Measurements from ENCODE around the gene BGN. TPM values are rescaled to one million over a fixed set of nuclear protein-coding genes. Genes with fewer than 3 reads are reported as not detected.

Gene BGN
- total and polyA plus RNA-seq, 4 donors: 77.9 to 161 (median 126) TPM

DNA sequence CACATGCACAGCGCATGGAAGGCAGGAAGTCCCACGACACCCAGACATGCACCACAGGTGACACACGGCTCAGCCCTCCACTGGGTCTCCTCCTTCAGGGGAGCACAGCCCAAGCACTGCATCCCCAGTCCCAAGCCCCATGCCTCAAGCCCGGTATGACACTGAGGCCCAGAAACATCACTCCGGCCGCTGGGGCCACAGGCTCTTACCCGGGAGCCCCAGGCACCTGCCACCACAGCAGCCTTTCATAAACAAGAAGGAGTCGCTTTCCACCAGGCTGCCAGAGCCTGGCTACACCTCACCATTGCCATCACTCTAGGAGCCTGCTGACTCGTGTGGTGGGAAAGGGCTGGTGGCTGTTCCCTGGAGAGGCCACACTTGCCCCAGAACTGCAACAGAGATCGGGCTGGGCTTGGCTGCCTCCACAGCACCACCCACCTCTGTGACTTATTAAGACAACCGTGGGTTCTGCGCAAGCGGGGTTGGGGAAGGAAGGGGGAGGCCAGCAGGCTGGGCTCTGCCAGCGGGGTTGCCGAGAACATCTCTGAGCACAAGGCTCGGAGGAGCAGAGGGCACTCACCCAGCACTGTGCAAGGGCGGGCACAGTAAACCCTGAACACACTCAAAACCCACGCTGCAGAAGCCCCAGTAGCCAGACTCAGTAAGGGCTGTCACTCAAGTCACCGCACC is 28.9 kb upstream of the BGN start:
- 86 to 88% methylated on average over 19 of the region's 19 CpGs for WGBS, 2 donors
- H3K4me3 ChIP-seq: no peak overlapping the region
- H3K4me1 ChIP-seq (ENCODE audit: control insufficient read depth in 5 of 5, insufficient read depth in 5 of 5, low read length in 5 of 5): peaks cover 0 to 7% (median 0%) of the 10 kb centered on the region in 5 donors
- TF ChIP-seq, protein P1, sequence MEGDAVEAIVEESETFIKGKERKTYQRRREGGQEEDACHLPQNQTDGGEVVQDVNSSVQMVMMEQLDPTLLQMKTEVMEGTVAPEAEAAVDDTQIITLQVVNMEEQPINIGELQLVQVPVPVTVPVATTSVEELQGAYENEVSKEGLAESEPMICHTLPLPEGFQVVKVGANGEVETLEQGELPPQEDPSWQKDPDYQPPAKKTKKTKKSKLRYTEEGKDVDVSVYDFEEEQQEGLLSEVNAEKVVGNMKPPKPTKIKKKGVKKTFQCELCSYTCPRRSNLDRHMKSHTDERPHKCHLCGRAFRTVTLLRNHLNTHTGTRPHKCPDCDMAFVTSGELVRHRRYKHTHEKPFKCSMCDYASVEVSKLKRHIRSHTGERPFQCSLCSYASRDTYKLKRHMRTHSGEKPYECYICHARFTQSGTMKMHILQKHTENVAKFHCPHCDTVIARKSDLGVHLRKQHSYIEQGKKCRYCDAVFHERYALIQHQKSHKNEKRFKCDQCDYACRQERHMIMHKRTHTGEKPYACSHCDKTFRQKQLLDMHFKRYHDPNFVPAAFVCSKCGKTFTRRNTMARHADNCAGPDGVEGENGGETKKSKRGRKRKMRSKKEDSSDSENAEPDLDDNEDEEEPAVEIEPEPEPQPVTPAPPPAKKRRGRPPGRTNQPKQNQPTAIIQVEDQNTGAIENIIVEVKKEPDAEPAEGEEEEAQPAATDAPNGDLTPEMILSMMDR (IDR thresholded peaks at IDR 0.05; ENCODE audit: control extremely low read depth, extremely low read depth): no peak
- H3K36me3 ChIP-seq (ENCODE audit: control insufficient read depth in 4 of 4, insufficient read depth in 4 of 4, low read length in 4 of 4): peaks cover 0 to 7% (median 6%) of the 10 kb centered on the region in 4 donors
- no peak for ATAC-seq (ENCODE audit: insufficient read depth, low FRiP score)
- no peak overlapping the region for H3K9ac ChIP-seq (ENCODE audit: insufficient read depth in 1 of 2, low read length in 2 of 2)
- DNase-seq: no peak
- peaks cover 0 to 13% (median 0%) of the 10 kb centered on the region in 4 donors for H3K9me3 ChIP-seq (ENCODE audit: control insufficient read depth in 4 of 4, insufficient read depth in 3 of 4, low read length in 3 of 4)
- H3K27me3 ChIP-seq (ENCODE audit: control insufficient read depth in 3 of 3, insufficient read depth in 3 of 3, low read length in 2 of 3): no peaks in the 10 kb centered on the region
- no peak overlapping the region for H3K27ac ChIP-seq (ENCODE audit: low read depth in 1 of 2, low read length in 1 of 2)

DNA sequence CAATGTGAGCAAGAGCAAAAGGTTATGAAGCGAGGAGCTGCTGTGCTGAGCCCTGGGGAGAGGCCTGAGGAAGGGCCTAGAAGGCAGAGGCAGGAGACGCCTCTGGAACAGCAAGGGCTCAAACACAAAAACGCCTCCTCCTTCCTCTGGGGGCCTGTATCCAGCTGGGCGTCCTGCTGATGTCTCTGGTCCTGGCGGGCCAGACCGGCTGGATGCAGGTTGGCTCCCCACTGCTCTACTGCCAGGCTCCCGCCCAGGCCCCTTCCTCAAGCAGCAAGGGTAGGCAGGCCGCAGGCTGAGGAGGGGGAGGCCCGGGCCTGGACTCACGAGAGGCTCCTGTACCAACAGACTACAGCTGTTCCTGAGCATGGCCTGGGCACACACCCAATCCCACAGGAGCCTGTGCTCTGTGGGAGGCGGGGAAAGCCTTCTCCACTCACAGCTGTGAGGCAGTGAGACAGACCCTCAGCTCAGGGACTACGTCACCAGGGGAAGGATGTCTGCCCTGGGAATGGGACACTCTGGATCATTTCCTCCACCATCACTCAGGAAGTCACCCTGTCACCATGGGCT is 26.7 kb upstream of the BGN start:
- no peak for ATAC-seq (ENCODE audit: insufficient read depth, low FRiP score)
- DNase-seq: peak in 2 of 3 donors; percentile 22 to 24
- Histone ChIP-seq H3K27me3 (ENCODE audit: control insufficient read depth in 3 of 3, insufficient read depth in 3 of 3, low read length in 2 of 3) (no peaks in the 10 kb centered on the region), H3K4me3 (no peak overlapping the region), H3K36me3 (ENCODE audit: control insufficient read depth in 4 of 4, insufficient read depth in 4 of 4, low read length in 4 of 4) (peaks cover 0 to 6% (median 6%) of the 10 kb centered on the region in 4 donors), H3K9me3 (ENCODE audit: control insufficient read depth in 4 of 4, insufficient read depth in 3 of 4, low read length in 3 of 4) (peaks cover 0 to 10% (median under 1%) of the 10 kb centered on the region in 4 donors), H3K9ac (ENCODE audit: insufficient read depth in 1 of 2, low read length in 2 of 2) (no peak overlapping the region), H3K4me1 (ENCODE audit: control insufficient read depth in 5 of 5, insufficient read depth in 5 of 5, low read length in 5 of 5) (peaks cover 0 to 7% (median 0%) of the 10 kb centered on the region in 5 donors), H3K27ac (ENCODE audit: low read depth in 1 of 2, low read length in 1 of 2) (no peak overlapping the region)
- WGBS, 2 donors: 82 to 85% methylated on average over 6 to 12 of the region's 12 CpGs
- TF ChIP-seq, protein P1 (IDR thresholded peaks at IDR 0.05; ENCODE audit: control extremely low read depth, extremely low read depth): no peak

GRCh38 chrX:153469811-153470410 is 24.9 kb upstream of the BGN start:
- Histone ChIP-seq H3K27me3 (ENCODE audit: control insufficient read depth in 3 of 3, insufficient read depth in 3 of 3, low read length in 2 of 3) (no peaks in the 10 kb centered on the region), H3K4me3 (peak overlapping the region; percentile 55), H3K4me1 (ENCODE audit: control insufficient read depth in 5 of 5, insufficient read depth in 5 of 5, low read length in 5 of 5) (peaks cover 0 to 8% (median 0%) of the 10 kb centered on the region in 5 donors), H3K27ac (ENCODE audit: low read depth in 1 of 2, low read length in 1 of 2) (peak overlapping the region; percentile 66 to 71), H3K36me3 (ENCODE audit: control insufficient read depth in 4 of 4, insufficient read depth in 4 of 4, low read length in 4 of 4) (peaks cover 0 to 3% (median under 1%) of the 10 kb centered on the region in 4 donors), H3K9ac (ENCODE audit: insufficient read depth in 1 of 2, low read length in 2 of 2) (no peak overlapping the region), H3K9me3 (ENCODE audit: control insufficient read depth in 4 of 4, insufficient read depth in 3 of 4, low read length in 3 of 4) (peaks cover 0 to 3% (median under 1%) of the 10 kb centered on the region in 4 donors)
- TF ChIP-seq, protein P1 (IDR thresholded peaks at IDR 0.05; ENCODE audit: control extremely low read depth, extremely low read depth): no peak
- no peak for ATAC-seq (ENCODE audit: insufficient read depth, low FRiP score)
- peak in 2 of 3 donors; percentile 18 to 25 for DNase-seq
- WGBS, 2 donors: 3 to 24% methylated on average over 16 to 32 of the region's 32 CpGs

All from lung (tissue), 12 donors.